ENCODE results near the gene DGCR8.

GRCh38 chr22:20146777-20147176, 66.7 kb downstream of the DGCR8 start:
- TF ChIP-seq EZH2 (IDR thresholded peaks at IDR 0.05; ENCODE audit: insufficient read depth, low read length): no peak
- TF ChIP-seq, protein P1, sequence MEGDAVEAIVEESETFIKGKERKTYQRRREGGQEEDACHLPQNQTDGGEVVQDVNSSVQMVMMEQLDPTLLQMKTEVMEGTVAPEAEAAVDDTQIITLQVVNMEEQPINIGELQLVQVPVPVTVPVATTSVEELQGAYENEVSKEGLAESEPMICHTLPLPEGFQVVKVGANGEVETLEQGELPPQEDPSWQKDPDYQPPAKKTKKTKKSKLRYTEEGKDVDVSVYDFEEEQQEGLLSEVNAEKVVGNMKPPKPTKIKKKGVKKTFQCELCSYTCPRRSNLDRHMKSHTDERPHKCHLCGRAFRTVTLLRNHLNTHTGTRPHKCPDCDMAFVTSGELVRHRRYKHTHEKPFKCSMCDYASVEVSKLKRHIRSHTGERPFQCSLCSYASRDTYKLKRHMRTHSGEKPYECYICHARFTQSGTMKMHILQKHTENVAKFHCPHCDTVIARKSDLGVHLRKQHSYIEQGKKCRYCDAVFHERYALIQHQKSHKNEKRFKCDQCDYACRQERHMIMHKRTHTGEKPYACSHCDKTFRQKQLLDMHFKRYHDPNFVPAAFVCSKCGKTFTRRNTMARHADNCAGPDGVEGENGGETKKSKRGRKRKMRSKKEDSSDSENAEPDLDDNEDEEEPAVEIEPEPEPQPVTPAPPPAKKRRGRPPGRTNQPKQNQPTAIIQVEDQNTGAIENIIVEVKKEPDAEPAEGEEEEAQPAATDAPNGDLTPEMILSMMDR (IDR thresholded peaks at IDR 0.05; ENCODE audit: insufficient read depth, low read depth, low read length): no peak

Measured in astrocyte (in vitro differentiated cells and primary cell).